Stimulated activated naive CD8-positive, alpha-beta T cell treated with anti-CD3 and anti-CD28 coated beads, Interleukin-15, Interleukin-2, amounts not matched to agents 100 ng/mL and 50 ng/mL, for 24 hours (primary cell): Measurements from ENCODE around the gene CCDC77.
"Not testable (repeated sequence)": the region's sequence is repeated elsewhere in the genome, so short reads cannot be mapped to it uniquely, and the experiment has no call there.

ENCODE experiments used
- H3K27ac Mint-ChIP-seq: one replicate; pipeline ENCODE4 v1.8.0; 2021; ENCODE audit warnings: mild to moderate bottlenecking, mixed read lengths
- H3K27me3 Mint-ChIP-seq: one replicate; pipeline ENCODE4 v1.8.0; 2021; ENCODE audit warnings: mixed read lengths
- H3K36me3 Mint-ChIP-seq: one replicate; pipeline ENCODE4 v1.8.0; 2021; ENCODE audit warnings: low read depth, mixed read lengths
- H3K4me1 Mint-ChIP-seq: one replicate; pipeline ENCODE4 v1.8.0; 2021; ENCODE audit warnings: low read depth, mixed read lengths
- H3K4me3 Mint-ChIP-seq: one replicate; pipeline ENCODE4 v1.8.0; 2021; ENCODE audit warnings: mild to moderate bottlenecking, mixed read lengths
- H3K9me3 Mint-ChIP-seq: one replicate; pipeline ENCODE4 v1.8.0; 2021; ENCODE audit warnings: mixed read lengths

The CCDC77 gene

DNA sequence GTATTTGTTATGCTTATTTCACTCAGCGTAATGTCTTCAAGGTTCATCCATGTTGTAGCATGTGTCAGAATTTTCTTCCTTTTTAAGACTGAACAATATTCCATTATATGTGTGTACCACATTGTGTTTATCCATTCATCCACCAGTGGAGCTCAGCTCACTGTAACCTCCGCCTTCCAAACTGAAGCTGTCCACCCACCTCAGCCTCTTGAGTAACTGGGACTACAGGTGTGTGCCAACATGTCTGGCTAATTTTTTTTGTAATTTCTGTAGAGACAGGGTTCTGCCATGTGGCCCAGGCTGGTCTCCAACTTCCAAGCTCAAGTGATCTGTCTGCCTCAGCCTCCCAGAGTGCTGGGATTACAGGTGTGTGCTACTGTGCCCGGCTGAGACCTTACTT lies 21.1 kb downstream of the CCDC77 start:
- H3K36me3 Mint-ChIP-seq = peaks cover 35% of the 10 kb centered on the region
- no peaks in the 10 kb centered on the region for H3K27me3 Mint-ChIP-seq
- no peaks in the 10 kb centered on the region for H3K9me3 Mint-ChIP-seq
- H3K27ac Mint-ChIP-seq = no peak overlapping the region
- no peak overlapping the region for H3K4me3 Mint-ChIP-seq
- no peaks in the 10 kb centered on the region for H3K4me1 Mint-ChIP-seq

- not testable (repeated sequence) for H3K9me3 Mint-ChIP-seq, H3K4me1 Mint-ChIP-seq, H3K4me3 Mint-ChIP-seq, H3K27me3 Mint-ChIP-seq, H3K27ac Mint-ChIP-seq
- peaks cover 53% of the 10 kb centered on the region for H3K36me3 Mint-ChIP-seq
Measured at GRCh38 chr12:435737-436136, 34.3 kb downstream of the CCDC77 start.

- no peak overlapping the region for H3K4me3 Mint-ChIP-seq
Measured at GRCh38 chr12:442235-442884, 40.9 kb downstream of the CCDC77 start.

DNA sequence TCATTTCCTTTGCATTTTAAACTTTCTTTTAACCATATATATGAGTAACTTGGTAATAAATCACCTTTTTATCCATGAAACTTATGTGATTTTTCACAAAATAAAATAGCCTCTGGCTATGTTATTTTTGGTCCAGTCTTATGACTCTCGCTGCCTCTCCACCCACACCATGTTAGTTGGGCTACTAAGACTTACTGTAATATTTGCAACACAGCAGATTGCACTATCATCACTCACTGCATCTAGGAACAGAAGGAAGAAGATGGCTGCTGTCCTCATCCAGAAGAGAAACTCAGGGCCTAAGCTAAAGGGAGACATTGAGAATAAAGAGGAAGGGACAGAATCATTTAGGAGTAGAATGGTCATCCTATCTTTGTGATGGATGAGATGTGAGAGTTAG lies 45.7 kb downstream of the CCDC77 start:
- no peaks in the 10 kb centered on the region for H3K9me3 Mint-ChIP-seq
- H3K27me3 Mint-ChIP-seq = peaks cover 3% of the 10 kb centered on the region
- H3K36me3 Mint-ChIP-seq = peaks cover 4% of the 10 kb centered on the region
- H3K27ac Mint-ChIP-seq = no peak overlapping the region
- no peaks in the 10 kb centered on the region for H3K4me1 Mint-ChIP-seq
- no peak overlapping the region for H3K4me3 Mint-ChIP-seq

More at GRCh38 chr12:442235-442884, 40.9 kb downstream of the CCDC77 start:
- H3K9me3 Mint-ChIP-seq = no peaks in the 10 kb centered on the region
- no peak overlapping the region for H3K27ac Mint-ChIP-seq
- H3K4me1 Mint-ChIP-seq = no peaks in the 10 kb centered on the region
- H3K27me3 Mint-ChIP-seq = no peaks in the 10 kb centered on the region
- H3K36me3 Mint-ChIP-seq = peaks cover 31% of the 10 kb centered on the region

DNA sequence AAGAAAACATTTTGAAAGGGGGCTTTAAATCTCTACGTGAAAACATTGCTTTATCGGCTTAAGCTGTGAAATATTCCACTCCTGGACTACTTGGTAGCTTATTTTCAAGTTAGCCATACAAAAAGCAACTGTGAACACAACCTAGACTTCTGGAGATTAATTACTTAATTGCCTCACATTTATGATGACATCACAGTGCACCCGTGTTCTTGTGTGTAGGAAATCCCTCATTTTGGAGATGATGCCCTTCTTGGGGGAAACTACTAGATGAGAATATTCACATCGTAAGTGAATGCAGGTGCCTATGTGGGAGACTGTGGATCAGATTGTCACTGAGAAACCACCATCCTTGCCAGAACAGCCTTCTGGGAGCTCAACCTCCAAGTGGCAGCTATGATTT lies 47.8 kb downstream of the CCDC77 start:
- Mint-ChIP-seq H3K9me3 (no peaks in the 10 kb centered on the region), H3K27me3 (peaks cover 3% of the 10 kb centered on the region), H3K4me3 (no peak overlapping the region), H3K27ac (no peak overlapping the region), H3K4me1 (peaks cover 4% of the 10 kb centered on the region), H3K36me3 (no peaks in the 10 kb centered on the region)

DNA sequence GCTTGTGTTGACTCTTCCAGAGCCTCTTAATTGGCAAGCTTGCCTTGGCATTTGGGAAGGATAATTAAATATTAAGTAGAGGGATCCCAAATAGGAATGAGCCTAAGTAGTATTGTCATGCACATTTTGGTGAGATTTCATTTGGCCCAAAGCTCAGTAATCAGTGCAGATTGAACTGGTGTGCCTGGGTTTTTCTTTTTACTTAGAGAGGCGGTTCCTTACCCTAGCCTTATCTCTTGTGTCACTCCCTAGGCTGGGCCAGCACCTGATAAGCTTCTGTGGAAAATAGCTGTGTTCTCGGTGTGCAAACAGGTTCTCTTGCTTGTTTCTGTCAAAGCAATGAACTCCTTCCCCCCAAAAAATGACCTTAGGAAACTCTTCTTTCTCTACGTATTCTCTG lies 49.0 kb downstream of the CCDC77 start:
- Mint-ChIP-seq H3K27ac (no peak overlapping the region), H3K27me3 (peaks cover 3% of the 10 kb centered on the region), H3K36me3 (no peaks in the 10 kb centered on the region), H3K4me1 (peaks cover 4% of the 10 kb centered on the region), H3K9me3 (no peaks in the 10 kb centered on the region), H3K4me3 (no peak overlapping the region)

- H3K27me3 Mint-ChIP-seq = peaks cover 12% of the 10 kb centered on the region
- H3K9me3 Mint-ChIP-seq = no peaks in the 10 kb centered on the region
- no peak overlapping the region for H3K27ac Mint-ChIP-seq
- H3K4me1 Mint-ChIP-seq = peaks cover 7% of the 10 kb centered on the region
- no peak overlapping the region for H3K4me3 Mint-ChIP-seq
- H3K36me3 Mint-ChIP-seq = no peaks in the 10 kb centered on the region
Measured at GRCh38 chr12:452667-453210, 51.3 kb downstream of the CCDC77 start.

DNA sequence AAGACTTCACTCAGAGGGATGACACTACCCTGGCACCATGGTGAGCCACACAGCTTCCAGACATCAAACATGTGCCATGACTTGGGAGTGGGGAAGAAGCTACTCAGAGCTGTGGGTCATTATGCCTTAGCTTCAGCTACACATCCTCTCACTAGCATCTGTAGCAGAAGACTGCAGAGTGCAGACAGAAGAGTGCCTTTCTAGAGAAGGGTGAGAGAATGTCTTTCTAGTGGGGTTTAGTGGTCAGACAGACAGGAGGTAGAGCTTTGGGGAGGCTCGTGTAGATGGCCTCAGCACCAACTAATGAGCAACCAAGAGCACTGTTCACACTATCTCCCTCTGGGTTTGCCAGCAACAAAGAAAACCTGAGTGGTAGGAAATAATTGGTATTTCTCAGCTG lies 53.4 kb downstream of the CCDC77 start:
- H3K36me3 Mint-ChIP-seq = no peaks in the 10 kb centered on the region
- no peak overlapping the region for H3K4me3 Mint-ChIP-seq
- peaks cover 29% of the 10 kb centered on the region for H3K27me3 Mint-ChIP-seq
- H3K9me3 Mint-ChIP-seq = no peaks in the 10 kb centered on the region
- peaks cover 15% of the 10 kb centered on the region for H3K4me1 Mint-ChIP-seq
- H3K27ac Mint-ChIP-seq = no peak overlapping the region

GRCh38 chr12:455821-456220 lies 54.4 kb downstream of the CCDC77 start:
- Mint-ChIP-seq H3K9me3 (no peaks in the 10 kb centered on the region), H3K36me3 (no peaks in the 10 kb centered on the region), H3K27me3 (peaks cover 27% of the 10 kb centered on the region), H3K4me1 (peaks cover 16% of the 10 kb centered on the region), H3K4me3 (no peak overlapping the region), H3K27ac (no peak overlapping the region)

GRCh38 chr12:457676-458075 lies 56.2 kb downstream of the CCDC77 start:
- H3K4me1 Mint-ChIP-seq = peaks cover 25% of the 10 kb centered on the region
- peaks cover 46% of the 10 kb centered on the region for H3K27me3 Mint-ChIP-seq
- no peaks in the 10 kb centered on the region for H3K36me3 Mint-ChIP-seq

GRCh38 chr12:459050-459429 lies 57.6 kb downstream of the CCDC77 start:
- Mint-ChIP-seq H3K4me1 (peaks cover 25% of the 10 kb centered on the region), H3K36me3 (no peaks in the 10 kb centered on the region), H3K27ac (no peak overlapping the region), H3K9me3 (no peaks in the 10 kb centered on the region), H3K27me3 (peaks cover 59% of the 10 kb centered on the region), H3K4me3 (peak overlapping the region; percentile 71)

More at GRCh38 chr12:457676-458075, 56.2 kb downstream of the CCDC77 start:
- Mint-ChIP-seq H3K9me3 (no peaks in the 10 kb centered on the region), H3K4me3 (no peak overlapping the region), H3K27ac (no peak overlapping the region)

DNA sequence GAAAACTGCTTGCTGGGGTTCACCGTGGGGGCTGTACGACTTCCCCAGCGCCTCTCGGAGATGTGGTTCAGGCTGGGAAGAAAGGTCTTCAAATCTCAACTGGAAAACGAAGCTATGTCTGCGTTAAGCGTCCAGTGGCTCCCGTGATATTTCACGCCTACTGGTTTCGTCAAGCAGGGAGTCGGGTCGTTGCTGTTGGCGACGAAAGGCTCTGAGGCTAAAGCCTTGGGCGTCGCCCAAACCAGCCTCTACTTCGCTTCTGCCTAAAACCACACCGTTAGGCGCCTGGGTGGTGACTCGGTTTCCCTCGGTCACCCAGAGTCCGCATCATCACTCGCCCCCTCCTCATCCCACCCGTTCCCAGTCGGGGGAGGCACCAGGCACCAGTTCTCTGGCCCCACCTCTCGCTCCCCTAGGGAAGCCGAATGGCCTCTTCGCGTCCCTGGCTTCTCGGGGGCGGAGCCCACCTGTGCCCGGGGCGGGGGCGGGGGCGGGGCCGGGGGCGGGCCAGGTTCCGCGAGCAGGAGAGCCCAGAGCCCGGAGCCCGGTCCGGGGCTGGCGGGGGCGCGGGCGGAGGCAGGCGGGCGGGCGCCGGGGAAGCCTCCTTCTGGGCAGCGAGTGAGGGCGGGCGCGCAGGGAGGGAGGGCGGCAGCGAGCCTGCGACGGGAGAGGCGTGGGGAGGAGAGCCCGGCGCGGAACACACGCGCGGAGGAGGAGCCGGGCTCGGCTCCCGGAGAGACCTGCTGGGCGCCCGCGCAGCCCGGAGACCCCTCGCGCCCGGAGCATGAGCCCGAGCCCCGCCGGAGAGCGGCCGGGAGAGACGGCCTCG lies 58.2 kb downstream of the CCDC77 start, which contains the start of gene B4GALNT3:
B4GALNT3 (plus strand) TSS at position 510 of the 829 bp plus-strand sequence. CDS start 438 bp downstream, outside the sequence.
- Mint-ChIP-seq H3K4me1 (peaks cover 25% of the 10 kb centered on the region), H3K27ac (no peak within 1 kb of the TSS), H3K27me3 (peaks cover 60% of the 10 kb centered on the region)

DNA sequence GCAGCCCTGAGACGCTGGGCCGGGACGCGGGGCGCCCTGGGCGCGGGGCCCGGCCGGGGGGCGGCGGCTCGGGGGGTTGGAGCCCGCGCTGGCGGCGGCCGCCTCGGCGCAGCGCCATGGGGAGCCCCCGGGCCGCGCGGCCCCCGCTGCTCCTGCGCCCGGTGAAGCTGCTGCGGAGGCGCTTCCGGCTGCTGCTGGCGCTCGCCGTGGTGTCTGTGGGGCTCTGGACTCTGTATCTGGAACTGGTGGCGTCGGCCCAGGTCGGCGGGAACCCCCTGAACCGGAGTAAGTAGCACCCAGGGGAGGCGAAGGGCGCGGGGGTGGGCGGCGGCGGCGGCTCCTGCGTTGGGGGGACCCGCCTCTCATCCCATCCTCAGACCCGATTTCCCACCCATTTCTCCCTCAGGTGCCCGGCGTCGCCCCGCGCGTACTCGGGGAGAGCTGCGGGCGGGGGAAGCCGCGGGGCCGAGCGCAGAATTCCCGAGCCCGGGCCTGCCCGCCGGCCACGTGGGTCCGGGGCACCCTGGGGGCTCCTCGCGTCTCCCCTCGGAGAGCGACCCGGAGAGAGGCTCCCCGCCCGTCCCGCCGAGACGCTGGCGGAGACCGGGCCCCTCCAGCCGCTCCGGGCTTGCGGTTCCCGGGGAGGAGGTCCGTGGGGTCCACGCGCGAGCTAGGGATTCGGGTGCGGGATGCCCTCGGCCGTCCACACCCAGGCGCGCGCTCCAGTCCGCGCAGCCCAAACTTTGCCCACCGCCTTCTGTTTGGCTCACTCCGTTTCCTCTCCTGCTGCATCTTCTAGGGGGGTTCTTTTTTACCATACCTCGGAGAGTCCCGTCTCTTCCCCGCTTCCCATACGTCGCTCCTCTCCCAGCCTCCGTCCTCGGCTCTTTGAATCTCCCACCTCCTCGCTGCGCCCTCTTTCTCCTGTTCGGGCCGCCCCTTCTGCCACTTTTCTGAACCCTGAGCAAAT lies 59.1 kb downstream of the CCDC77 start:
- no peaks in the 10 kb centered on the region for H3K36me3 Mint-ChIP-seq
- peak overlapping the region; percentile 37 for H3K27ac Mint-ChIP-seq
- H3K4me1 Mint-ChIP-seq = peaks cover 25% of the 10 kb centered on the region
- H3K4me3 Mint-ChIP-seq = peak overlapping the region; percentile 70
- H3K27me3 Mint-ChIP-seq = peaks cover 67% of the 10 kb centered on the region
- no peaks in the 10 kb centered on the region for H3K9me3 Mint-ChIP-seq

More for the DNA sequence above, 58.2 kb downstream of the CCDC77 start, which contains the start of gene B4GALNT3:
- Mint-ChIP-seq H3K9me3 (no peaks in the 10 kb centered on the region), H3K4me3 (peak within 1 kb of the TSS; percentile 71), H3K36me3 (no peaks in the 10 kb centered on the region)

- peaks cover 25% of the 10 kb centered on the region for H3K4me1 Mint-ChIP-seq
- peaks cover 68% of the 10 kb centered on the region for H3K27me3 Mint-ChIP-seq
- no peaks in the 10 kb centered on the region for H3K9me3 Mint-ChIP-seq
Measured at GRCh38 chr12:461425-461824, 60.0 kb downstream of the CCDC77 start.

More at GRCh38 chr12:461425-461824, 60.0 kb downstream of the CCDC77 start:
- no peak overlapping the region for H3K27ac Mint-ChIP-seq
- H3K36me3 Mint-ChIP-seq = no peaks in the 10 kb centered on the region
- H3K4me3 Mint-ChIP-seq = peak overlapping the region; percentile 70
